Heart right ventricle (tissue), 16 donors: ENCODE results near the gene SSH2. TPM values are rescaled to one million over a fixed set of nuclear protein-coding genes. Genes with fewer than 3 reads are reported as not detected.

ENCODE experiments used
- ATAC-seq, 8 donors: fragments of 200-7000 bp; cut with Tn5 transposase; one replicate each; pipeline ENCODE4 v1.9.1; 2020; ENCODE audit warnings: mild to moderate bottlenecking in 8 of 8, moderate library complexity in 8 of 8, moderate number of reproducible peaks in 1 of 8
- DNase-seq, 2 donors: peaks; one replicate each; pipeline ENCODE4 v3.0.0-alpha.2; 2020
- H3K27ac ChIP-seq, 10 donors: fragments of 200-600 bp; sonication (generic) in 2 of 10; one replicate each; pipeline versions ENCODE4 v1.5.0 to v1.8.0; 2020 to 2022; ENCODE audit warnings: mild to moderate bottlenecking in 3 of 10
- H3K27me3 ChIP-seq, 7 donors: fragments of 200-600 bp; one replicate each; pipeline ENCODE4 v1.8.0; 2021 to 2022; ENCODE audit warnings: mild to moderate bottlenecking in 2 of 7
- H3K36me3 ChIP-seq, 9 donors: fragments of 200-600 bp; sonication (generic) in 1 of 9; one replicate each; pipeline versions ENCODE4 v1.5.0 to v1.8.0; 2020 to 2022; ENCODE audit warnings: mild to moderate bottlenecking in 2 of 9
- H3K4me1 ChIP-seq, 9 donors: fragments of 200-600 bp; sonication (generic) in 1 of 9; one replicate each; pipeline versions ENCODE4 v1.5.0 to v1.8.0; 2020 to 2022; ENCODE audit warnings: mild to moderate bottlenecking in 4 of 9
- H3K4me3 ChIP-seq, 10 donors: fragments of 200-600 bp; sonication (generic) in 2 of 10; one replicate each; pipeline versions ENCODE4 v1.5.0 to v1.8.0; 2020 to 2022; ENCODE audit warnings: mild to moderate bottlenecking in 7 of 10, moderate library complexity in 2 of 10
- H3K9me3 ChIP-seq, 11 donors: fragments of 200-600 bp in 10 of 11; sonication (generic) in 2 of 11; one replicate each; pipeline versions ENCODE4 v1.5.0 to v1.8.0; 2013 to 2022; ENCODE audit warnings: mild to moderate bottlenecking in 2 of 11, control low read depth in 1 of 11, moderate library complexity in 1 of 11
- CTCF ChIP-seq, 9 donors: fragments of 200-600 bp; sonication (generic) in 2 of 9; IDR thresholded peaks; one replicate each; pipeline versions ENCODE4 v1.5.0 to v1.8.0; 2021 to 2022; ENCODE audit warnings: antibody characterized with exemption in 9 of 9, mild to moderate bottlenecking in 5 of 9, moderate library complexity in 1 of 9
- WGBS, 2 donors: extraction: QIAGEN DNeasy Blood & Tissue Kit; methylation state at CpG; one replicate each; pipeline ENCODE4 v1.1.7; 2013; ENCODE audit warnings: inconsistent platforms in 1 of 2; 5-methylcytosine and 5-hydroxymethylcytosine counted together
- intact Hi-C, 10 donors: fragments of 100-400 bp; cut with DNase I; formaldehyde crosslinking; loops; one replicate each; pipeline versions ENCODE4 v1.11.1 to v1.14.2; 2022
- polyA plus RNA-seq, 2 donors: library from polyadenylated mRNA; stranded (reverse); fragments of 200-250 nt; gene quantifications; one replicate each; pipeline ENCODE4 v1.2.3, GENCODE V29; 2013
- total RNA-seq, 10 donors: library from RNA; stranded (reverse); fragmentation: NEBNext Ultra II Directional in 3 of 10; extraction: Animal tissue kit (Norgen Biotek cat#: 25700) in 3 of 10; gene quantifications; one replicate each; pipeline versions ENCODE4 v1.2.1 to v1.2.4, GENCODE V29; 2021 to 2023
- donor health status: Arrhythmogenic right ventricular cardiomyopathy.
- donor health status: ischemic (EF 13 %, LVEDD 7.1; RV severe dilation, severe dysfunction).
- donor health status: healthy with polysubstance abuse.
- donor health status: DM: no; HTN: yes; CAD: no.
- donor health status: DM: no; HTN: no; CAD: no.
- donor health status: ischemic (EF 25% LVEDD 6.9; RV normal size, moderate dysfunction).
- donor health status: ischemic (EF 25% LVEDD 5.7; RV mildly dilated, moderate dysfunction).
- donor health status: healthy.
- donor health status: DM: yes; HTN: yes; CAD: no.
- donor health status: Ischemic cardiomyopathy.
- donor health status: ischemic (EF 35%, LVEDD 5.7; RV mildly dilated, moderate dysfunction).
- donor health status: nonischemic (EF 11% LVEDD 7.7; RV severe dilation, severe dysfunction).
- donor health status: DM: yes; HTN: yes; CAD: no.
- donor health status: PGD.
- donor health status: ischemic (EF 29% LVEDD 5.4; RV normal size, mild dysfunction).
- donor health status: nonischemic (EF 23%, LVEDD 6.1; RV moderate dilation, normal function).

Gene SSH2
- total and polyA plus RNA-seq, 12 donors, result 17.9 to 42.9 (median 34.3) TPM

- peak overlapping the region in 1 of 10 donors; percentile 74 for H3K27ac ChIP-seq
- ATAC-seq, result peak; percentile 46 to 80 (median 72)
These were observed 122.3 kb downstream of the SSH2 start for GRCh38 chr17:29807520-29808361.

GRCh38 chr17:29802246-29802645 is 127.8 kb downstream of the SSH2 start:
- DNase-seq (no peak), ATAC-seq (no peak)
- TF ChIP-seq CTCF (IDR thresholded peaks at IDR 0.05), result no peak
- Histone ChIP-seq H3K4me1 (no peaks in the 10 kb centered on the region), H3K9me3 (no peaks in the 10 kb centered on the region), H3K27me3 (no peaks in the 10 kb centered on the region), H3K36me3 (no peaks in the 10 kb centered on the region), H3K4me3 (no peak overlapping the region), H3K27ac (no peak overlapping the region)
- WGBS, 2 donors, result 94 to 96% methylated on average over 3 of the region's 3 CpGs
- intact Hi-C loops, result loop anchor here in 7 of 10 donors (5.0 to 10.0 kb wide), 4 partner anchors 203 to 293 kb away; no protein-coding TSS in a partner anchor

More at GRCh38 chr17:29807520-29808361, 122.3 kb downstream of the SSH2 start:
- TF ChIP-seq CTCF (IDR thresholded peaks at IDR 0.05), result peak; percentile 64 to 86 (median 83)
- H3K9me3 ChIP-seq, result no peaks in the 10 kb centered on the region
- H3K27me3 ChIP-seq, result no peaks in the 10 kb centered on the region
- H3K4me3 ChIP-seq, result peak overlapping the region in 1 of 10 donors; percentile 37
- H3K4me1 ChIP-seq, result peaks cover 0 to 7% (median 0%) of the 10 kb centered on the region in 9 donors
- peak in 1 of 2 donors; percentile 67 for DNase-seq
- no peaks in the 10 kb centered on the region for H3K36me3 ChIP-seq
- 65 to 70% methylated on average over 13 to 14 of the region's 14 CpGs for WGBS, 2 donors
- intact Hi-C loops, result loop anchor here (1.0 to 10.0 kb wide), 10 partner anchors 123 to 287 kb away; partner anchors contain the start of gene SSH2 (in 7 of the 10)

- intact Hi-C loops, result loop anchor here in 7 of 10 donors (5.0 to 10.0 kb wide), 4 partner anchors 204 to 294 kb away; no protein-coding TSS in a partner anchor
These were observed 129.6 kb downstream of the SSH2 start for GRCh38 chr17:29800457-29800856.

More at GRCh38 chr17:29800457-29800856, 129.6 kb downstream of the SSH2 start:
- ATAC-seq, result no peak
- H3K4me1 ChIP-seq, result no peaks in the 10 kb centered on the region
- DNase-seq, result no peak
- H3K4me3 ChIP-seq, result no peak overlapping the region
- no peak overlapping the region for H3K27ac ChIP-seq
- no peaks in the 10 kb centered on the region for H3K9me3 ChIP-seq
- 96 to 99% methylated on average over 1 of the region's 1 CpG for WGBS, 2 donors
- no peaks in the 10 kb centered on the region for H3K36me3 ChIP-seq
- TF ChIP-seq CTCF (IDR thresholded peaks at IDR 0.05), result no peak
- H3K27me3 ChIP-seq, result no peaks in the 10 kb centered on the region
